Chondrocyte (in vitro differentiated cells): Measurements from ENCODE around the gene CEP131. TPM values are rescaled to one million over a fixed set of nuclear protein-coding genes. Genes with fewer than 3 reads are reported as not detected.

Experiments
- DNase-seq: peaks from one replicate; pipeline ENCODE4 v3.0.0; 2021; ENCODE audit warnings: mixed read lengths, low spot score
- H3K27ac Mint-ChIP-seq: one replicate; pipeline ENCODE4 v1.8.0; 2021; ENCODE audit warnings: mild to moderate bottlenecking, moderate library complexity, mixed read lengths; ENCODE audit not compliant: unreplicated experiment
- H3K27me3 Mint-ChIP-seq: 2 replicates; pipeline ENCODE4 v1.8.0; 2021; ENCODE audit warnings: low read depth, mixed read lengths
- H3K36me3 Mint-ChIP-seq: 2 replicates; pipeline ENCODE4 v1.8.0; 2021; ENCODE audit warnings: low read depth, mixed read lengths
- H3K4me1 Mint-ChIP-seq: 2 replicates; pipeline ENCODE4 v1.8.0; 2021; ENCODE audit warnings: low read depth, mild to moderate bottlenecking, mixed read lengths
- H3K4me3 Mint-ChIP-seq: one replicate; pipeline ENCODE4 v1.8.0; 2021; ENCODE audit warnings: mild to moderate bottlenecking, moderate library complexity, mixed read lengths; ENCODE audit not compliant: unreplicated experiment
- H3K9me3 Mint-ChIP-seq: 2 replicates; pipeline ENCODE4 v1.8.0; 2021; ENCODE audit warnings: low read depth, mixed read lengths
- total RNA-seq: library from RNA; stranded (reverse); gene quantifications from 3 replicates; pipeline ENCODE4 v1.2.1, GENCODE V29; 2021
- TF ChIP-seq, protein P1 (sequence below): fragments of 200-600 bp; sonication (generic); IDR thresholded peaks from 2 replicates; pipeline ENCODE4 v1.5.0; 2021; ENCODE audit warnings: antibody characterized with exemption, mild to moderate bottlenecking, moderate library complexity

CEP131 gene
- total RNA-seq, 1 donor from 2014 or later = 8.2 TPM

GRCh38 chr17:81260171-81260570 is 37.4 kb upstream of the CEP131 start:
- DNase-seq = no peak
- Mint-ChIP-seq H3K27ac (no peak overlapping the region), H3K9me3 (no peaks in the 10 kb centered on the region), H3K36me3 (peaks cover 4% of the 10 kb centered on the region), H3K4me3 (no peak overlapping the region), H3K4me1 (peaks cover 5% of the 10 kb centered on the region), H3K27me3 (no peaks in the 10 kb centered on the region)
- TF ChIP-seq, protein P1, sequence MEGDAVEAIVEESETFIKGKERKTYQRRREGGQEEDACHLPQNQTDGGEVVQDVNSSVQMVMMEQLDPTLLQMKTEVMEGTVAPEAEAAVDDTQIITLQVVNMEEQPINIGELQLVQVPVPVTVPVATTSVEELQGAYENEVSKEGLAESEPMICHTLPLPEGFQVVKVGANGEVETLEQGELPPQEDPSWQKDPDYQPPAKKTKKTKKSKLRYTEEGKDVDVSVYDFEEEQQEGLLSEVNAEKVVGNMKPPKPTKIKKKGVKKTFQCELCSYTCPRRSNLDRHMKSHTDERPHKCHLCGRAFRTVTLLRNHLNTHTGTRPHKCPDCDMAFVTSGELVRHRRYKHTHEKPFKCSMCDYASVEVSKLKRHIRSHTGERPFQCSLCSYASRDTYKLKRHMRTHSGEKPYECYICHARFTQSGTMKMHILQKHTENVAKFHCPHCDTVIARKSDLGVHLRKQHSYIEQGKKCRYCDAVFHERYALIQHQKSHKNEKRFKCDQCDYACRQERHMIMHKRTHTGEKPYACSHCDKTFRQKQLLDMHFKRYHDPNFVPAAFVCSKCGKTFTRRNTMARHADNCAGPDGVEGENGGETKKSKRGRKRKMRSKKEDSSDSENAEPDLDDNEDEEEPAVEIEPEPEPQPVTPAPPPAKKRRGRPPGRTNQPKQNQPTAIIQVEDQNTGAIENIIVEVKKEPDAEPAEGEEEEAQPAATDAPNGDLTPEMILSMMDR = no peak

- TF ChIP-seq, protein P1 = no peak
- H3K36me3 Mint-ChIP-seq = peaks cover 4% of the 10 kb centered on the region
- no peak overlapping the region for H3K27ac Mint-ChIP-seq
- no peak for DNase-seq
- H3K27me3 Mint-ChIP-seq = no peaks in the 10 kb centered on the region
- H3K9me3 Mint-ChIP-seq = no peaks in the 10 kb centered on the region
- H3K4me1 Mint-ChIP-seq = peaks cover 12% of the 10 kb centered on the region
- no peak overlapping the region for H3K4me3 Mint-ChIP-seq
Observed at GRCh38 chr17:81259058-81259605, 36.4 kb upstream of the CEP131 start.

- H3K36me3 Mint-ChIP-seq = peaks cover 4% of the 10 kb centered on the region
Observed at GRCh38 chr17:81258292-81258691, 35.5 kb upstream of the CEP131 start.

GRCh38 chr17:81257533-81257932 is 34.8 kb upstream of the CEP131 start:
- TF ChIP-seq, protein P1 = no peak
- peaks cover 2% of the 10 kb centered on the region for H3K36me3 Mint-ChIP-seq
- H3K9me3 Mint-ChIP-seq = no peaks in the 10 kb centered on the region
- H3K27me3 Mint-ChIP-seq = no peaks in the 10 kb centered on the region
- H3K27ac Mint-ChIP-seq = no peak overlapping the region
- no peak for DNase-seq
- H3K4me3 Mint-ChIP-seq = no peak overlapping the region
- H3K4me1 Mint-ChIP-seq = peaks cover 16% of the 10 kb centered on the region

More at GRCh38 chr17:81258292-81258691, 35.5 kb upstream of the CEP131 start:
- TF ChIP-seq, protein P1 = peak; percentile 20
- H3K9me3 Mint-ChIP-seq = no peaks in the 10 kb centered on the region
- H3K27me3 Mint-ChIP-seq = no peaks in the 10 kb centered on the region
- DNase-seq = no peak
- H3K27ac Mint-ChIP-seq = no peak overlapping the region
- peaks cover 12% of the 10 kb centered on the region for H3K4me1 Mint-ChIP-seq
- no peak overlapping the region for H3K4me3 Mint-ChIP-seq

- Mint-ChIP-seq H3K36me3 (peaks cover 4% of the 10 kb centered on the region), H3K4me3 (no peak overlapping the region), H3K4me1 (peaks cover 16% of the 10 kb centered on the region), H3K27me3 (no peaks in the 10 kb centered on the region), H3K9me3 (no peaks in the 10 kb centered on the region), H3K27ac (no peak overlapping the region)
- no peak for DNase-seq
- TF ChIP-seq, protein P1 = no peak
Observed at GRCh38 chr17:81256616-81257015, 33.9 kb upstream of the CEP131 start.
